IPS-NIHi7 (cell line): ENCODE results near the gene ANAPC2.

Source experiments
- DNase-seq: peaks from one replicate; pipeline ENCODE4 v3.0.0; 2012; ENCODE audit warnings: mixed read lengths; ENCODE audit errors: extremely low spot score

ANAPC2 gene

GRCh38 chr9:137162505-137163364 lies 25.6 kb downstream of the ANAPC2 start:
- peak; percentile 59 for DNase-seq

DNA sequence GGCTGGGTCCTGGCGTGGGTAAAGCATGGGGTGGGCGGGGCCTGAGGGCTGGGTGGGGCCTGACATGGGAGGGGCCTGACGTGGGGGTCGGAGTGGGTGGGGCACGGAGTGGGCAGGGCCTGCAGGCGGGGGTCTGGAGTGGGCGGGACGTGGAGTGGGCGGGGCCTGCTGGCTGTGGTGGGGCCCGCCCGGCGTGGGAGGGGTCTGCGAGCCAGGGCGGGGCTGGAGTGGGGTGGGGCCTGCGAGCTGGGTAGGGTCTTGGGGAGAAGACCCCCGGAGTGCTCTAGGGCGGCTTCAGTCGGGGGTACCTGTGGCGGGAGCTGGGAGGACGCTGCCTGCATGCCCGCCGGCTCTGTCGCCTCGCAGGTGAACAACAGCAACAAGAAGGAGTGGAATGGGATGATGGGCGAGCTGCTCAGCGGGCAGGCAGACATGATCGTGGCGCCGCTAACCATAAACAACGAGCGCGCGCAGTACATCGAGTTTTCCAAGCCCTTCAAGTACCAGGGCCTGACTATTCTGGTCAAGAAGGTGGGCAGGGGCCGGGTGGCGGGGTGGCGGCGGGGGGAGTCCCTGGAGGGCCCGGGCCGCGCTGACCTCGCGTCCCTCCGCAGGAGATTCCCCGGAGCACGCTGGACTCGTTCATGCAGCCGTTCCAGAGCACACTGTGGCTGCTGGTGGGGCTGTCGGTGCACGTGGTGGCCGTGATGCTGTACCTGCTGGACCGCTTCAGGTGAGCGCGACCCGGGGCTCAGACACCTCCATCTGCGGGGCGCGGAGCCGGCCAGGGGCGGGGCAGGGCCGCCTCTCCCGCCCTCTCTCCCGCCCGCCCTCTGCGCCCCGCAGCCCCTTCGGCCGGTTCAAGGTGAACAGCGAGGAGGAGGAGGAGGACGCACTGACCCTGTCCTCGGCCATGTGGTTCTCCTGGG lies 26.5 kb downstream of the ANAPC2 start:
- peak; percentile 80 for DNase-seq

- DNase-seq = no peak
Observed at GRCh38 chr9:137160716-137161557, 27.4 kb downstream of the ANAPC2 start.

GRCh38 chr9:137160054-137160425 lies 28.3 kb downstream of the ANAPC2 start:
- no peak for DNase-seq

DNA sequence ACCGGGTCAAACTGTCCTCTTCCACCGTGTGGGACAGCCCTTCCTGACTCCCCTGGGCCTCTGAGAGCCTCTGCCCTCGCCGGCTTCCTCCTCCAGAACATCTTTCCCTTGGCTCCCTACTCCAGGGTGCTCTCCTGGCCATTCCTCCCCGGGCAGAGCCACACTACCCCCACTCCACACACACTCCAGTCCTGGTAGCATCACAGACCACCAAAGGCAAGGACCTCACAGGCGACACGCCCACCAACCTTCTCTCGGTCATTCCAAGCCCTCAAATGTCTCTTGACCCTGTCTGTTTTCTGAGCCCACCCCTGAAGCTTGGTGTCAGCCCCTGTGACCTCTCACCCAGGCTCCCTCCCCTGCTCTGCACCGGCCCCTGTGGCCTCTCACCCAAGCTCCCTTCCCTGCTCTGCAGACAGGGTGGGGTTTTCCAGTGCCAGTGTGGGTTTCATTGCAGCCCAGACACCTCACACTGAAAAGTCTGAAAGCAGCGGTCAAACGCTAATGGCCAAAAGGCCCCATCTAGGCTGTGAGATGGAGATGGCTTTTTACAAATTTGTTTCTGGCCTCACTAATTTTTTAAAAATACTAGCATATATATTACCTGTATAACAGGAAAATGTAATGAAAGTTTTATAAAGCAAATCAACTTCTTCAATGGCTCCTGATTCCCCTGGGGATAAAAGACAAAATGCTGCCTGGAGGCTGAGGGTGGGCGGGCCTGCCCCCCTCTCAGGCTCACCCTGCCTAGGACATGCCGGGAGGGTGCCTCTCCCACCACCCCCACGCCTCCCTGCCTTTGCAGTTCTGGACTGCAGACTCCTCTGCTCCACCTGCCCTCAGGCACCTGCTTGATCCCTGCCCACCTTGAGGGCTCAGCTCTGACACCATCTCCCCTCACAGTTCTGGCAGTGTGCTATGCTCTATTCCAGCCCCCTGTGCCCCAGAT lies 29.0 kb downstream of the ANAPC2 start:
- no peak for DNase-seq

DNA sequence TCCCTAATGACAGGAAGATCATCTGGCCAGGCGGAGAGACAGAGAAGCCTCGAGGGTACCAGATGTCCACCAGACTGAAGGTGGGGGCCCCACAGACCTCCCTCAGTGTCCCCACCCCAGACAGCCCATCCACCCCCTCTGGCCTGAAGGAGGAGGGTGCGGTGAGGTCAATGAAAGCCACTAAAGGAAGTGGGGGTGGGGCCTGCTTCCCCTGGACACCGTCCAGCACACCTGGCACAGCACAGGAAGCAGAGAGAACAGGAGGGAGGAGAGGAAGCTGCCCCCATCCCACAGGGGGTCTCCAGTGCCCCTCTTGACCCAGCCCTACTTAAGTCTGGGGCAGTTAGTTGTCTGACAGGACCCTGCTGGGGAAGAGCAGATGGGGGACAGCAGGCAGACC lies 29.7 kb downstream of the ANAPC2 start:
- no peak for DNase-seq

- no peak for DNase-seq
Observed at GRCh38 chr9:137157618-137158415, 30.5 kb downstream of the ANAPC2 start.

GRCh38 chr9:137156567-137157375 lies 31.6 kb downstream of the ANAPC2 start:
- DNase-seq = peak; percentile 73

DNA sequence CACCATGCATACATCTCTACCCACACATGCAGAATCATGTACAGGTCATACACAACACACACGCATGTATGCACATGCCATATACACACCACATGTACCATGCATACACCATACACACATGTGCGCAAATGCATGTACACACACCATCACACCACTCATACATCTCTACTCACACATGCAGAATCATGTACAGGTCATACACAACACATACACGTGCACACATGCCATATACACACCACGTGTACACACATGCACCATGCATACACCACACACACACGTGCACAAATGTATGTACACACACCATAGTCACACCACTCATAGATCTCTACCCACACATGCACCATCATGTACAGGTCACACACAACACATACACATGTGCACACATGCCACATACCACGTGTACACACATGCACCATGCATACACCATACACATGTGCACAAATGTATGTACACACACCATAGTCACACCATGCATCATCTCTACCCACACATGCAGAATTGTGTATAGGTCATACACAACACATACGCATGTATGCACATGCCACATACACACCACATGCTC lies 35.4 kb downstream of the ANAPC2 start:
- DNase-seq = no peak

DNA sequence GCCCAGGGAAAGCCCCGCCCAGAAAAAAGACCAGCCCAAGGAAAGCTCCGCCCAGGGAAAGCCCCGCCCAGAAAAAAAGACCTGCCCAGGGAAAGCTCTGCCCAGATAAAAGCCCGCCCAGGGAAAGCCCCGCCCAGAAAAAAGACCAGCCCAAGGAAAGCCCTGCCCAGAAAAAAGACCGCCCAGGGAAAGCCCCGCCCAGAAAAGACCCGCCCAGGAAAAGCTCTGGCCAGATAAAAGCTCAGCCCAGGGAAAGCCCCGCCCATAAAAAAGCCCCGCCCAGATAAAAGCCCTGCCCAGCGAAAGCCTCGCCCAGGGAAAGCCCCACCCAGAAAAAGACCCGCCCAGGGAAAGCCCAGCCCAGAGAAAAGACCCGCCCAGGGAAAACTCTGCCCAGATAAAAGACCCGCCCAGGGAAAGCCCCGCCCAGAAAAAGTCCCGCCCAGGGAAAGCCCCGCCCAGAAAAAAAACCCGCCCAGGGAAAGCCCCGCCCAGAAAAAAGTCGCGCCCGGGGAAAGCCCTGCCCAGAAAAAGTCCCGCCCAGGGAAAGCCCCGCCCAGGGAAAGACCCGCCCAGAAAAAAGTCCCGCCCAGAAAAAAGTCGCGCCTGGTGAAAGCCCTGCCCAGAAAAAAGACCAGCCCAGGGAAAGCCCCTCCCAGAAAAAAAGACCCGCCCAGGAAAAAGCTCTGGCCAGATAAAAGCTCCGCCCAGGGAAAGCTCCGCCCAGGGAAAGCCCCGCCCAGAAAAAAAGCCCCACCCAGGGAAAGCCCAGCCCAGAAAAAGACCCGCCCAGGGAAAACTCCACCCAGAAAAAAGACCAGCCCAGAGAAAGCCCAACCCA lies 37.5 kb downstream of the ANAPC2 start:
- DNase-seq = peak; percentile 74

DNA sequence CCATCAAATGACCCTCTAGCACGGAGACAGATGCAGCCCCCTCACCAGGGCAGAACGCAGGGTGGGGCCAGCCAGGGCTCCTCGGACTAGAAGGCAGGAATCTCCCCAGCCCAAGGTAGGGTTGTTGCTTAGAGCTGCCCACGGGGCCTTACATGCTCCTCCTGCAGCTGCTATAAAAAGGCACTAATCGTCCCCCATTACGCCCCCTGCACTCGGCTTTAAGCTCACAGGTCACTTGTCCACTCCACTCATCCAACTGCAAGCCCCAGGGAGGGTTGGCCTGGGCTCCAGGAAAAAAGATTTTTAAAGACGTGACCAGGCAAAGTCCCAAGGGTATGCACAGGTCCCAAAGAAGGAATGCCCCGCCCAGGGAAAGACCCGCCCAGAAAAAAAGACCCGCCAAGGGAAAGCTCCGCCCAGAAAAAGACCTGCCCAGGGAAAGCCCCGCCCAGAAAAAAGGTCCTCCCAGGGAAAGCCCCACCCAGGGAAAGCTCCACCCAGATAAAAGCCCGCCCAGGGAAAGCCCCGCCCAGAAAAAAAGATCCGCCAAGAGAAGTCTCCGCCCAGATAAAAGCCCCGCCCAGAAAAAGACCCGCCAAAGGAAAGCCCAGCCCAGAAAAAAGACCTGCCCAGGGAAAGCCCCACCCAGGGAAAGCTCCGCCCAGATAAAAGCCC lies 38.3 kb downstream of the ANAPC2 start:
- peak; percentile 65 for DNase-seq

DNA sequence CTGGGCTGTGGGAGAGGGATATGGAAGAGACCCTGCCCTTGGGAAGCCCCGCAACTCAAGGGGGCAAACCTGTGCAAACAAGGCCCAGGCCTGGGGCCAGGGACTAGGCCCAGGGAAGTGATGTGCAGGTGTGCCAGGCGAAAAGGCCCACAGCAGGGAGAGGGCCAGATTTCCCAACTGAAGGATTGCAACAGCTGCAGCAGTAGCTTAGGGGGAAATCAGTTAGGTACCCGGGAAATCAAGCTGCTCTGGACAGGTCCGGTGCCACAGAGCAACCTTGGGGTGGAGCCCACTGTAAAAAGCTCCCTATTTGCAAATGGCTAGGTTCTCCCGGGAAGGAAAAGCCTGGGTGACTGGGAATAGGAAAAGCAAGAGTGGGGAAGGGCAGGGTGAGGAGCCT lies 39.0 kb downstream of the ANAPC2 start:
- no peak for DNase-seq

- no peak for DNase-seq
Observed at GRCh38 chr9:137148661-137149060, 39.7 kb downstream of the ANAPC2 start.

DNA sequence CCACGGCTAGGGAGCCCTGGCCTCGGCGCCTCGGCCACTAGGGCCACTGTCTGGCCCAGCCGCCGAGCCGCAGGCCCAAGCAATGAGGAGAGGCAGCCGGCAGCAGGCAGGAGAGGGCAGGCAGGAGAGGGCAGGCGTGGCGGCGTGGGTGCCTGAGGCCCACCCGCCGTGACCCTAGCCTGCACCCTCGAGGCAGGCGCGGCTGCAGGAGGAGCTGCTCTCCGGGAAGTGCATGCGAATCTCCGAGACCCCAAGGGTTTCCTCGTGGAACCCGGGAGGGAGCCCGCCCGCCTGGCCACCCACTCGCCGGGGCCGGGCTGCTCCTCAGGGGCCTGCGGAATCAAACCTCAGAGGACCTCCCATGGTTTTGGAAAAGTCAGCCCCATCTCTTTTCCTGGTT lies 40.1 kb downstream of the ANAPC2 start:
- no peak for DNase-seq

GRCh38 chr9:137147793-137148160 lies 40.6 kb downstream of the ANAPC2 start:
- no peak for DNase-seq

DNA sequence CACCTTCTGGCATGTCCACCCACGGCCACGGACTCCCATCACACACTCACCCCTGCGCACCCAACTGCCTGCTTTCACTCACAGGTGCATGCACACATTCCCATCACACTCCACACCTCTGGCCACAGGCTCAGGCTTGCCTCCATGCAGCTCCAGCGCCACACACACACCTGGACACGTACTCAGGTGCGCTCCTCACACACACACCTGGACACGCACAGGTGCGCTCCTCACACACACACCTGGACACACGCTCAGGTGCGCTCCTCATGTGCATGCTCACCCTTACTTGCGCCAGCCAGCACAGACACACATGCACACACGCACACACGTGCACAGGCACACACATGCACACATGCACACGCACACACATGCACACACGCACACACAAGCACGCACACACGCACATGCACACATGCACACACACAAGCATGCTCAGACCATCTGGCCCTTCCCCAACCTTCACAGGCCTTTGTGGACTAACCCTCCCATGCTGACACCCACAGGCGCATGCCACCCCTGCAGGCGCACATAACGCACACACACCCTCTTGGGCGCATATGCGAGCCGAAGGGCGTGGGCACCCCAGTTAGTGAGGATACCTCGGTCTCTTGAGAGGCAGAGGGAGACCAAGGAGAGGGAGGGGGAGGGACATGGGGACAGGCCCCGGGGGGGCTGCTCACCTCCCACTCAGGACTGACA lies 41.1 kb downstream of the ANAPC2 start:
- DNase-seq = no peak

- no peak for DNase-seq
Observed at GRCh38 chr9:137146527-137146918, 41.8 kb downstream of the ANAPC2 start.
